NB4 (cell line): ENCODE data around the gene DNPH1.

ENCODE experiments used
- DNase-seq: peaks from one replicate; pipeline ENCODE4 v3.0.0; 2010; ENCODE audit warnings: low read depth
- H3K4me3 ChIP-seq: one replicate; pipeline ENCODE4 v1.5.1; 2011; ENCODE audit warnings: mild to moderate bottlenecking, low read depth, low read length, moderate library complexity
- CTCF ChIP-seq: IDR thresholded peaks from one replicate; pipeline ENCODE4 v1.5.1; 2012; ENCODE audit warnings: low read depth, low read length
- MYC ChIP-seq: IDR thresholded peaks from 2 replicates; pipeline ENCODE4 v1.6.1; 2011; ENCODE audit warnings: low read depth, low read length
- POLR2A ChIP-seq: IDR thresholded peaks from 2 replicates; pipeline ENCODE4 v1.6.1; 2011; ENCODE audit warnings: mild to moderate bottlenecking; ENCODE audit not compliant: insufficient read length; ENCODE audit errors: extremely low read depth
- TF ChIP-seq, protein P1 (sequence below): IDR thresholded peaks from 2 replicates; pipeline ENCODE4 v1.6.1; 2011; ENCODE audit warnings: low read depth, low read length

Gene DNPH1

GRCh38 chr6:43248101-43248500 lies 18.8 kb upstream of the DNPH1 start:
- no peak for DNase-seq
- TF ChIP-seq, protein P1, sequence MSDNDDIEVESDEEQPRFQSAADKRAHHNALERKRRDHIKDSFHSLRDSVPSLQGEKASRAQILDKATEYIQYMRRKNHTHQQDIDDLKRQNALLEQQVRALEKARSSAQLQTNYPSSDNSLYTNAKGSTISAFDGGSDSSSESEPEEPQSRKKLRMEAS, result no peak
- TF ChIP-seq MYC, result no peak
- no peak for TF ChIP-seq POLR2A
- TF ChIP-seq CTCF, result no peak
- H3K4me3 ChIP-seq, result no peak overlapping the region

DNA sequence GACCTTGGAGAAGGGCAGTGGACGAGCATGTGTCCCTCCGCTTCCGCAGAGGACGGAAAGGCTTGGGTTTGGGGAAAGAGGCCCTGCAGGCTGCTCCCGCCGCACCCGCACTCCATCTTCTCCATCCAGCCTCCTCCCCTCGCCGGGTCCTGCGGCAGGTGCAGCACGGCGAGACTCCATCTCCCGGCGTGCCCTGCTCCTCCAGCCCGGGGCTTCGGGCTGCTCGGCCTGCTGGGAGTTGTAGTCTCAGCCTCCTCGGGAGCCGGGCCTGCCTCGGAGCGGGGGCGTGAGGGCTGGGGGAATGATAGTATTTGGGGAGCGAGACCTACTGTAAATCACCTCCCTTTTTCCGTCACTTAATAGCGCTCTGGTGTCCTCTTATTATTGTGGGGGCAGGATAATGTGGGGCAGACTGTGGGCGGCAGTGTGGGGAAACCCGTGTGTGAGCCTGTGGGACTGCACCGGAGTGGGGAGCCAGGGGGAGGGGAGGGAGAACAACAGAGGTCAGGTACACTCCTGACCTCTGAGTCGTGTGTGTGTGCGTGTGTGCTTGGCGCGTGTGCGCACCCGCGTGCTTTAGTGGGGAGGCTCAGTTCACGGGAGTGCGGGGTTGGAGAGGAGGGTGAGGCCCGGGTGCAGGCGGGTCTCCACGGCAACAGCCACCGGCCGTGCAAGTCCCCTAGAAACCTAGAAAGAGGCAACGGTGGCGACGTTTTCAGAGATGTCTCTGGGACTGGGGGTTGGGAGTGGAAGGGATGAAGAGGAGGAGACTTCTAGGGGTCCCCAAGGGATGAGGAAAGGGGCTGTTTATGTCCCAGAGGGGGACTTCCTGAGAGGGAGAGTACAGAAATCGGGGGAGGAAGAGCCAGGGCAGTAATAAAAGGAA lies 18.1 kb upstream of the DNPH1 start:
- TF ChIP-seq, protein P1, result no peak
- TF ChIP-seq MYC (no peak), POLR2A (no peak), CTCF (no peak)
- DNase-seq, result no peak
- no peak overlapping the region for H3K4me3 ChIP-seq

DNA sequence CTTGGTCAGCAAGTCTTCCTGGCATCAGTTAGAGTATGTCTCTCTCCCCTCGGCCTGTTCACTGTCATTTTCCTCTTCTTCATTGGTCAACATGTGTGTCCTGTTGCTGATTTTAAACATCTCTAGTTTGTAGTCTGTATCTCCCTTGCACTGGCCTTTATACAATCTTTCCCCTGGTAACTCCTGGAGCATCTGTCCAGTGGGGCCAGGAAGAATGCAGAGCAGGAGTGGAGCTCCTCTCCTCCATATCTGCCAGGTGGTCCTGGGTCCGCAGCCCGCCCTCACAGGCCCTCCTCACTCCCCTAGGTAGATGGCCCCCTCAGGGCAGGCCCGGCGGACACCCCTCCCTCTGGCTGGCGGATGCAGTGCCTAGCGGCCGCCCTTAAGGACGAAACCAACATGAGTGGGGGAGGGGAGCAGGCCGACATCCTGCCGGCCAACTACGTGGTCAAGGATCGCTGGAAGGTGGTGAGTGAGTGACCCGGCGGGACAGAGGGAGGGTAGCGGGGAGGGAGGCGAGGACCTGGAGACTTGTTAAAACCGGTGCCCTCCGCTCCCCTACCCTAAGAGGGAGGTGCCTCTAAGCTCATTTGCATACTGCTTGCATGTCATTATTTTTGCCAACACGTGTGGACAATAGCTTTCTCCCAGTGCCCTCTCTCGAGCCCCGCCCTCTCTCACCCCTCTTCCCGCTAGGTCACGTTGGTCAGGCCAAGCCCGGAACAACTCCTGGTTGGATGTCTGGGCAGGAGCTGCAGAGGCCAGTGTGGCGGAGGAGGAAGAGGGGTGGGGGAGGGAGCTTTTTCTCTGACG lies 17.2 kb upstream of the DNPH1 start:
- no peak overlapping the region for H3K4me3 ChIP-seq
- TF ChIP-seq MYC (no peak), POLR2A (no peak), CTCF (no peak)
- TF ChIP-seq, protein P1, result no peak
- DNase-seq, result no peak

DNA sequence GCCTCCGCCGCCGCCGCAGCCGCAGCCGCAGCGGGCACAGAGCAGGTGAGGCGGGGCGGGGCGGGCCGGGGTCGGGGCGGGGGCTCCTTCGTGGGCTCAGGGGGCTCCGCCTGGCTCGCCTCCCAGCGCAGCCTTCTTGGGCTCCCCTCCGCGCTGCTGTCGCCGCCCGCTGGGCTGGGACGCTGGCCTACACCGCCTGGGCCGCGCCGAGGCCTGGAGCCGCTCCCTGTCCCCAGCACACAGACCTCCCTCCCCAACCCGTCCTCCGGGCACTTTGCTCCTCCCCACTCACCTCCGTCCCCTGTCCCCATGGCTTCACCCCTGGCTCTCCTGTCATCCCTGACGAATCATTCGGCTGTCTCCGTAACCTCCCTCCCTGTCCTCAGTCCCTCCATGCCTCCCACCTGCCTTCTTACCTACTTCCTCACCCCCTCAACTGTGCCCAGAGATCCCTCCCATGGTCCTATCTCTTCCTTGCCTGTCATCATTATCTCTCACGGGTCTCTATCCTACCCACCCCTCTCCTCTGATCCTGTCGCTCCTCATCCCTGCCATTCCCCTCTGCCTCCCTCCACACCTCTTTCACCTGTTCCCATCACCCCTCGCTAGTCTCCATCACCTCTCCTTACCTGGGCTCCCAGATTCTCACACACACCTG lies 14.5 kb upstream of the DNPH1 start:
- no peak overlapping the region for H3K4me3 ChIP-seq
- no peak for DNase-seq

DNA sequence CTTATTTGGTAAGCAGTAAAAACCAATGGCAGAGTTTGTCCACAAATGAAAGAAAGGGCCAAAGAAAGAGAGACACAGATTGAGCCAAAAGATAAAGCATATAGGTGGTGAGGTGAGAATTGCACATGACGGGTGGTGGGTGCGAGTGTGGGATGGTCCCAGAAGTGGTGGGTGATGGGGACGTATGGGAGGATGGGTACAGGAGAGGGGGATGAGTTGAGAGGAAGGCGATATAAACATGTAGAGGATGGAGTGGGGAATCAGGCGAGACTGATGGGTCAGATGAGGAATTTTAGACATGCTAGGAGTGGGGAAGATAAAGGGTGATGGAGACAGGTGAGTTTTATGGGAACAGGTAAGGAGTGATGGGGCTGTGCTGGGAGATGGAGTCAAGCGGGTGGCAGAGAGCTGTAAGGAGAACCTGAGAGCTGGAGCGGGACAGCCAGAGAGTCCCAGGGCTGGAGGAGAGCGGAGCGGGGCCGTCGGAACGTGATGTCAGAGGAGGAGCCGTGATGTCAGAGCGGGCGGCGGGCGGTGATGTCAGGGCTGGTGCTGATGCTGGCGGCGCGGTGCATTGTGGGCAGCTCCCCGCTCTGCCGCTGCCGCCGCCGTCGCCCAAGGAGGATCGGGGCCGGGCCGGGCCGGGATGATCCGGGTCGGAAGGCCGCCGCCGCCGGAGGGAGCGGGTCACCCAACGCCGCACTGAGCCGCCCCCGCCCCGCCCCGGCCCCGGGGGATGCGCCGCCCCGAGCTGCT lies 13.8 kb upstream of the DNPH1 start, which contains the start of gene TTBK1:
TTBK1 (plus strand) TSS at position 574 of the 756 bp plus-strand sequence. CDS start 3,180 bp downstream, outside the sequence.
- DNase-seq, result no peak
- TF ChIP-seq POLR2A (no peak), CTCF (no peak), MYC (no peak)
- TF ChIP-seq, protein P1, result no peak
- no peak within 1 kb of the TSS for H3K4me3 ChIP-seq

More for the DNA sequence above, 14.5 kb upstream of the DNPH1 start:
- TF ChIP-seq MYC (no peak), POLR2A (no peak)
